HCT116 (cell line): ENCODE data around the gene CROCC. TPM values are rescaled to one million over a fixed set of nuclear protein-coding genes. Genes with fewer than 3 reads are reported as not detected.

Experiments
- ATAC-seq: fragments of 200-7000 bp; cut with Tn5 transposase; 2 replicates; pipeline ENCODE4 v1.9.1; 2020; ENCODE audit warnings: mild to moderate bottlenecking, moderate library complexity
- BruUV-seq: library from RNA; stranded (reverse); fragments of 400-500 nt; replicated peaks from 2 replicates; lab custom pipeline; 2021; lab: Mats Ljungman, UMichigan
- CTCF ChIA-PET: fragments of 300-600 bp; sonication (Branson Sonifier 250); formaldehyde crosslinking; loops from one replicate; lab custom pipeline; 2021; ENCODE audit warnings: antibody characterized with exemption; lab: Charles Lee
- POLR2A ChIA-PET: fragments of 300-600, 350-600 bp; sonication (Branson Sonifier 250); formaldehyde crosslinking; loops from one replicate; lab custom pipeline; 2021; ENCODE audit warnings: antibody characterized with exemption; lab: Charles Lee
- RAD21 ChIA-PET, 2 experiments: fragments of 300-600 bp; sonication (Branson Sonifier 250); formaldehyde crosslinking; loops; one replicate each; lab custom pipeline; 2023; ENCODE audit warnings: low total read pairs in 2 of 2; ENCODE audit not compliant: uncharacterized antibody in 2 of 2, unreplicated experiment in 2 of 2, low non-redundant PET in 1 of 2; lab: Charles Lee
- DNase-seq: peaks from one replicate; pipeline ENCODE4 v3.0.0-alpha.2; 2010; ENCODE audit warnings: low read depth, low spot score
- H2AFZ ChIP-seq: fragments of 200-600 bp; shearing (Covaris generic), sonication (generic); 2 replicates; pipeline ENCODE4 v1.6.1; 2017; ENCODE audit warnings: low read depth, mixed run types, mixed read lengths, antibody characterized with exemption, low read length; ENCODE audit not compliant: poor library complexity, severe bottlenecking
- H3K27ac ChIP-seq: 2 replicates; pipeline ENCODE4 v1.5.1; 2012; ENCODE audit warnings: low read depth, low read length
- H3K27me3 ChIP-seq: fragments of 200-600 bp; sonication (generic); 2 replicates; pipeline ENCODE4 v1.6.1; 2016; ENCODE audit warnings: mixed run types, low read length, mixed read lengths; ENCODE audit not compliant: insufficient read depth
- H3K36me3 ChIP-seq, 2 experiments: fragments of 200-500 bp in 1 of 2; fragments of 200-600 bp in 1 of 2; sonication (Bioruptor generic) in 1 of 2; sonication (generic) in 1 of 2; 2 replicates each; pipeline versions ENCODE4 v1.5.1 to v1.6.1; 2014 to 2016; ENCODE audit warnings: low read length in 2 of 2, inconsistent platforms in 1 of 2, mixed read lengths in 1 of 2, mixed run types in 1 of 2; ENCODE audit not compliant: insufficient read depth in 2 of 2, control insufficient read depth in 1 of 2
- H3K4me1 ChIP-seq, 2 experiments: fragments of 200-600 bp in 1 of 2; sonication (generic) in 1 of 2; 2 replicates each; pipeline versions ENCODE4 v1.5.1 to v1.6.1; 2012 to 2017; ENCODE audit warnings: low read length in 2 of 2, inconsistent platforms in 1 of 2, mild to moderate bottlenecking in 1 of 2, mixed read lengths in 1 of 2, mixed run types in 1 of 2, moderate library complexity in 1 of 2; ENCODE audit not compliant: insufficient read depth in 2 of 2, control insufficient read depth in 1 of 2
- H3K4me2 ChIP-seq: fragments of 200-600 bp; sonication (generic); 2 replicates; pipeline ENCODE4 v1.6.1; 2017; ENCODE audit warnings: mixed run types, low read length, mixed read lengths
- H3K4me3 ChIP-seq, 2 experiments: fragments of 200-600 bp in 1 of 2; sonication (generic) in 1 of 2; replicated peaks in 1 of 2; 2 replicates each; pipeline ENCODE4 v1.5.1; 2011 to 2016; ENCODE audit warnings: low read length in 2 of 2, control low read depth in 1 of 2, low read depth in 1 of 2, mild to moderate bottlenecking in 1 of 2, mixed read lengths in 1 of 2, mixed run types in 1 of 2
- H3K79me2 ChIP-seq: fragments of 200-600 bp; sonication (generic); 2 replicates; pipeline ENCODE4 v1.6.1; 2017; ENCODE audit warnings: mild to moderate bottlenecking, mixed run types, low read length, moderate library complexity, mixed read lengths; ENCODE audit not compliant: insufficient read depth
- H3K9ac ChIP-seq: fragments of 200-600 bp; sonication (generic); 2 replicates; pipeline ENCODE4 v1.6.1; 2016; ENCODE audit warnings: low read length, mixed read lengths
- H3K9me2 ChIP-seq: fragments of 200-600 bp; sonication (generic), shearing (Covaris generic); 2 replicates; pipeline ENCODE4 v1.6.1; 2017; ENCODE audit warnings: mixed run types, mild to moderate bottlenecking, moderate library complexity; ENCODE audit not compliant: insufficient read depth
- H3K9me3 ChIP-seq, 2 experiments: fragments of 200-500 bp in 1 of 2; fragments of 200-600 bp in 1 of 2; sonication (Bioruptor generic) in 1 of 2; sonication (generic) in 1 of 2; 2 replicates each; pipeline ENCODE4 v1.6.1; 2014 to 2017; ENCODE audit warnings: low read length in 2 of 2, mixed read lengths in 2 of 2, inconsistent platforms in 1 of 2, low read depth in 1 of 2, mild to moderate bottlenecking in 1 of 2, mixed run types in 1 of 2, moderate library complexity in 1 of 2; ENCODE audit not compliant: control insufficient read depth in 1 of 2, insufficient read depth in 1 of 2
- H4K20me1 ChIP-seq: fragments of 200-600 bp; sonication (generic), shearing (Covaris generic); 2 replicates; pipeline ENCODE4 v1.6.1; 2017; ENCODE audit warnings: mixed run types, mild to moderate bottlenecking, moderate library complexity; ENCODE audit not compliant: insufficient read depth
- CEBPB ChIP-seq: IDR thresholded peaks from 2 replicates; pipeline ENCODE4 v1.6.1; 2012; ENCODE audit warnings: low read depth
- FOSL1 ChIP-seq: IDR thresholded peaks from 2 replicates; pipeline ENCODE4 v1.6.1; 2012; ENCODE audit warnings: low read depth
- POLR2A ChIP-seq: IDR thresholded peaks from 2 replicates; pipeline ENCODE4 v1.7.0; 2011; ENCODE audit warnings: borderline replicate concordance; ENCODE audit not compliant: insufficient read depth, insufficient read length; ENCODE audit errors: extremely low read depth
- RAD21 ChIP-seq: IDR thresholded peaks from 2 replicates; pipeline ENCODE4 v1.6.1; 2012; ENCODE audit warnings: low read depth, mild to moderate bottlenecking
- SIN3A ChIP-seq: IDR thresholded peaks from 2 replicates; pipeline ENCODE4 v1.6.1; 2012; ENCODE audit warnings: low read depth
- YY1 ChIP-seq: IDR thresholded peaks from 2 replicates; pipeline ENCODE4 v1.6.1; 2011; ENCODE audit warnings: low read length, low read depth, moderate library complexity, mild to moderate bottlenecking; ENCODE audit not compliant: insufficient replicate concordance; ENCODE audit errors: extremely low read depth
- intact Hi-C: fragments of 100-400 bp; cut with micrococcal nuclease; formaldehyde crosslinking; loops from 2 replicates; pipeline ENCODE4 v1.10.0; 2022
- total RNA-seq: library from RNA; stranded (reverse); gene quantifications from one replicate; pipeline ENCODE4 v1.2.1, GENCODE V29; 2021; ENCODE audit not compliant: unreplicated experiment

Gene CROCC
- total RNA-seq, 1 experiment from 2014 or later, result 30.1 TPM

- Histone ChIP-seq H3K27ac (no peak overlapping the region), H3K9me2 (no peaks in the 10 kb centered on the region), H3K4me1 (no peaks in the 10 kb centered on the region), H3K4me3 (no peak overlapping the region), H3K4me2 (no peak overlapping the region), H4K20me1 (no peaks in the 10 kb centered on the region; the same call in 1 of the 2 replicates), H3K27me3 (no peaks in the 10 kb centered on the region), H3K36me3 (peaks cover 49 to 60% of the 10 kb centered on the region in 2 experiments; a peak in 3 of 4 replicates), H3K9me3 (no peaks in the 10 kb centered on the region), H2AFZ (no peak overlapping the region), H3K79me2 (no peaks in the 10 kb centered on the region), H3K9ac (no peak overlapping the region)
- intact Hi-C loops, result no loop called here
- DNase-seq (no peak), ATAC-seq (no peak)
- no TSS peak for BruUV-seq
- TF ChIP-seq SIN3A, result no peak
- no peak for TF ChIP-seq FOSL1
- no peak for TF ChIP-seq POLR2A
- TF ChIP-seq YY1, result no peak
- no peak for TF ChIP-seq RAD21
- no peak for TF ChIP-seq CEBPB
- RAD21 ChIA-PET, result no interaction called here
- POLR2A ChIA-PET, result no interaction called here
- CTCF ChIA-PET, result no interaction called here
Observed at GRCh38 chr1:17021896-17022295, 100.2 kb downstream of the CROCC start.

Other genes with a start within 250 kb of the CROCC start
- gene RNU1-4, start 181.4 kb upstream of the CROCC start, total RNA-seq, result 1,685 TPM
- gene RNU1-2, start 26.0 kb upstream of the CROCC start, total RNA-seq, result 1,685 TPM
- gene MFAP2, start 58.7 kb downstream of the CROCC start, total RNA-seq, result 63.1 TPM
- 60.5 TPM for gene ATP13A2, start 90.0 kb downstream of the CROCC start, total RNA-seq
- gene SDHB, start 132.1 kb downstream of the CROCC start, total RNA-seq, result 159 TPM
- gene PADI2, start 197.5 kb downstream of the CROCC start, total RNA-seq, result 2.7 TPM